GM18873 (cell line): ENCODE data around the gene CALCR.
"Not testable (repeated sequence)": the region's sequence is repeated elsewhere in the genome, so short reads cannot be mapped to it uniquely, and the experiment has no call there.

Experiments used
- ATAC-seq: cut with Tn5 transposase; IDR thresholded peaks from one replicate; pipeline ENCODE4 v1.9.1; 2021; ENCODE audit warnings: mild to moderate bottlenecking, moderate library complexity, moderate number of reproducible peaks; ENCODE audit not compliant: unreplicated experiment, low FRiP score

The CALCR gene

GRCh38 chr7:93574646-93575554 is at the start of gene CALCR:
TSS of gene CALCR (minus strand) at chr7:93574724. CDS start at chr7:93486981, 87,743 bp downstream.
- no peak for ATAC-seq

- ATAC-seq: no peak
These were observed 49.3 kb upstream of the CALCR start for GRCh38 chr7:93623816-93624215.

DNA sequence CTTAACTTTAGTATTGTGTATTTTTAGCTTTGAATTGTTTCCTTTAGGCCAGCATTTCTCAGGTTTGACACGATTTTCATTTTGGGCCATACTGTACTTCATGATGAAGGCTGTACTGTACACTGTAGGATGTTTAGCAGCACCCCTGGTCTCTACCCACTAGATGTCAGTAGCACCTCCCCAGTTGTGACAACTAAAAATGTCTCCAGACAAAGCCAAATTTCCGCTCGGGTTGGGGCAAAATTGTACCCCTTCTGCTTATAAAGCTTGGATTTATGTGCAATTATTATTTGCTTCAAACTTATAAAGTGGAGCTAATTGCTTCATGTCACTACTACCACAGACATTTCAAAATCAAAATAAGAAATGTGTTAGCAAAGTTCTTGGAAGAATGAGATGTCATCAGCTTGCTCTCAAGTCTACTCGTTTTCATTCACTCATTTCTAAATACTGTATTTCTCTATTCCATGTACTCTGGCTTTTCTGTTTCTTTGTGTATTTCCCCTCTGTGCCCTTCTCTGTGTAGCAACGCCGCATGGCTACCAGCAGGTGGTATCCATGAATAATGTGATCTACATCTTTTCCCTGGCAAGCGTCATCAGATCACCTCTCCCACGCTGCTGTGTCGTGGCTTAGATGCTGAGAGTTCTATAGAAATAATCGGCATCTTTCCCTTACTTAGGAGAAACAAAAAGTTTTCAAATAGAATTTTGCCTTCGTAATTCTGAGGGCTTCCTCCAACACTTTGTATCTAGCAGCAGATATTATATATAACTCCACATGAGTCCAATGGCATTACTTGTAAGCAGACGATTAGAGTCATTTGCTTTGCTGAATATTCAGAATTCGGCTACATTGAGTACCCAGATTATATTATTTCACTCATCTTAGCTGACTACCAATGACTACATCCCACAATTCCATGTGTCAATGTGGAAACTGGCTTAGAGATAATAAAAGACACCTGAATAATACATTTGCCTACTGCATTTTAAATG is 47.8 kb upstream of the CALCR start:
- ATAC-seq: no peak

GRCh38 chr7:93620864-93621263 is 46.3 kb upstream of the CALCR start:
- no peak for ATAC-seq

DNA sequence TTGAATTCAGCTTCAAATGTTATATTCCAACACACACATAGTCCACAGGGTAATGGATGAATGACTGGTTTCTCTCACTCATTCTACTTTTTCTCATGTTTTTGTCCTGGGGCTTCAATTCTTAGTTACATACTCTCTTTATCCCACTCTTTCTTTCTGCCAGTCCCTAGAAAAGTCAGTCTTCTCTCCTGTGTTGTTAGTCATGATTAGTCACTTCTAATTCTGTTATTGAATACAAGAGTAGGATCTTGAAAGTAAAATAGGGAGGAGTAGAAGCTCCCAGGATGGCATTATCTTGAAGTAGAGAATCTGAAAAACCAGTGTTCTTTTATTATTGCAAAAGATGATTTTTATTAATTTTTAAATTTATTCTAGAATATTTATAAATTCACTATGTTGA is 45.5 kb upstream of the CALCR start:
- ATAC-seq: no peak

GRCh38 chr7:93601363-93601762 is 26.8 kb upstream of the CALCR start:
- ATAC-seq: no peak

DNA sequence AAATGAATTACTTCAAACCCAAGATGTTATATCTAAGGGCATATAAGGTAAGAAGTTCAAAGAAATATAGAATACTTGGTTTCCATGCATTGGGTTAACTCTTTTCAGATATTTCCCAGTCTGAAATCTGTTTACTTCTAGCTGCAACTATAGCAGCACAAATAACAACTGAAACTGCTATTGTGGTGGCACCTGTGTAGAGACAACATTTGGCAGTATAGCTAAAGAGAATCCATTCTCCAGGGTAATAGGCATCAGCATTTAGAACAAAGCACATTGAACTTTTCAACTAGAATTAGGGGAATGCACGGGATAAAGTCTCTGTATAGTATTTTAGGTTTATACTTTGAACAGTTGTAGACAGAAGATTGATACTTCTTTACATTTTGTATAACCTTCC is 19.7 kb upstream of the CALCR start:
- no peak for ATAC-seq

- no peak for ATAC-seq
These were observed 18.2 kb upstream of the CALCR start for GRCh38 chr7:93592588-93593266.

DNA sequence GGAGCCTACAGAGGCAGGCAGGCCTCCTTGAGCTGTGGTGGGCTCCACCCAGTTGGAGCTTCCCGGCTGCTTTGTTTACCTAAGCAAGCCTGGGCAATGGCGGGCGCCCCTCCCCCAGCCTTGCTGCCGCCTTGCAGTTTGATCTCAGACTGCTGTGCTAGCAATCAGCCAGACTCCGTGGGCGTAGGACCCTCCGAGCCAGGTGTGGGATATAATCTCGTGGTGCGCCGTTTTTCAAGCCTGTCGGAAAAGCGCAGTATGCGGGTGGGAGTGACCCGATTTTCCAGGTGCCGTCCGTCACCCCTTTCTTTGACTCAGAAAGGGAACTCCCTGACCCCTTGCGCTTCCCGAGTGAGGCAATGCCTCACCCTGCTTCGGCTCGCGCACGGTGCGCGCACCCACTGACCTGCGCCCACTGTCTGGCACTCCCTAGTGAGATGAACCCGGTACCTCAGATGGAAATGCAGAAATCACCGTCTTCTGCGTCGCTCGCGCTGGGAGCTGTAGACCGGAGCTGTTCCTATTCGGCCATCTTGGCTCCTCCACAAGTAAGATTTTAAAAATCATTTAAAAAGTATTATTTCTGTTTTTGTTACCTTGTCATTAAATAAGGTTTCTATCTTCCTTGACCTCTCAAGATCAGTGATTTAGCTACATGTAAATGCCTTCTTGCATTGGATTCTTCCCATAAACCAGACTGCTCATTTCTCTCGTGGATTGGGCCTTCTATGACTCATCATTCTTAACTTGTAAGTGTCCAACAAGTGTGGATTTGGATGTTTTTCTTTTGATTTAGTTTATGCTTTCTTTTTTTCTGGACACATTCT is 16.9 kb upstream of the CALCR start:
- ATAC-seq: not testable (repeated sequence)

GRCh38 chr7:93586479-93586865 is 11.9 kb upstream of the CALCR start:
- not testable (repeated sequence) for ATAC-seq

- not testable (repeated sequence) for ATAC-seq
These were observed 11.4 kb upstream of the CALCR start for GRCh38 chr7:93585694-93586478.

DNA sequence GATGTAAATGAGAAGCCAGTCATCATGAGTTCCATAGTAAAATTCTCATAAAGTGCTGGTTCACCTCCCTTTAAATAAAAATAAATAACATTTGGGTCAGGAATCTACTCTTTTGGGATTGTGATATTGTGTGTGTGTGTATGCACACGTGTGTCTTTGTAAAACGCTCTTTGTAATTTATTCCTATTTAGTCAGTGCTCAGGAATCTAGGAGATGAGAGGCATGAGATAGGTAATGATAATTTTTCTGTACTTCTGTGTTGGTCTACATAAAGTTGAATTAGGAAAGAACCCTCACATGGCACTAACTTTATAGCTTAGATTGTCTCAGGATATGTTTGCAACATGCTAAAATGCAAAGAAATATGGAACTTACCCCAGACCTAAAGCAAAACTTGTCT is 4.9 kb upstream of the CALCR start:
- ATAC-seq: no peak

DNA sequence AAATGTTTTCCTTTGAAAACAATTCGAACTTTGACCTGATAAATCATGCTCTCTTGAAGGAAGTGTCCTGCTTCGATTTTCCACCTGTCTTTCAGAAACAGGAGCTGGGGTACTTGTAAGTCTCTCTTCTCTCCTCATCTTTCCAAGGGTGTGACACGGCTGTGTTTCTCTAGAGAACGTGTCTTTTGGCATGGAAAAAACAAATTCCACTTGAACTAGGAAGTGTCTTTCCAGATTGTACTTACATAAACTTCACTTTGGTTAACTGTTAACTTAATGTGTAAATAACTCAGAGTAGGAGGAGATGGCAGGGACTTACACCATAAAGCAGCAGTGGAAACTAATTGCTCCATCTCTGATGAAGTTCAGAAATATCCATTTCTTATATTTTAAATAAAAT is 4.2 kb upstream of the CALCR start:
- ATAC-seq: no peak

- ATAC-seq: no peak
These were observed 1.3 kb upstream of the CALCR start for GRCh38 chr7:93575555-93576399.

GRCh38 chr7:93574269-93574645 is 267 bp downstream of the CALCR start:
- ATAC-seq: no peak

DNA sequence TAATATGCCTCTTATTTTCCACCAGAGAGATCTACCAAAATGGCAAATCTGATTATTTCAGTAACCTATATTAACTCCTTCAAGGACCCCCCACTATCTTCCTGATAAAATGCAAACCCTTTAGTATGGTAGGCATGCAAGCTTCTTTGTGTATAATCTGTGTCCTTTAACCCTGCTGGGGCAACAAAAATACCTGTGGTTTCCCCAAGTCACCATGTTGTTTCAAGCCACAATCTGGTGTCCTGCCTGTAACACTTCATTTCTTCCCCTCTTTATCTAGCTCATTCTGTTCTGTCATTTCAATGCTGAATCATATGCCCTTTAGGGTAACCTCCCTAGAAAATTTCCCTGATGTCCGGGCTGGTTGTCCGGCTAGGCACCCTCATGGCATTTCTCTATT is 5.3 kb downstream of the CALCR start:
- ATAC-seq: no peak

DNA sequence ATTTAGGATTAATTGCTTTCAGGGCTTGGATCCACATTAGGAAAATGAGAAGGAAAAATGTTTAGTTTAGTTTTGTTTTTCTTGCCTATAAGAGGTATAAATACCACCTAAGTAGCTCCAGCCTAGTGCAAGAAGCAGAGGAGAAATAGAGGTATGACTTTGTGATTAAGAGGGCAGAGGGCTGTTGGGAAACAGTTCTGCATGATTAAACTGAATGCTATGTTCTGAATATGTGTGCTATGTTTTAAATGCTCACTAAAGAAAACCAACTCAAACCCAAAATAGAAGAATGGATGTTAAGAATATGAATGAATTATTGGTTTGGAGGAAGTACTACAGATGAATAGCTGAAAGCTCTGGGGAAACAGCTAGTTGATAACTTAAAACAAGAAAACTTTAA is 7.6 kb downstream of the CALCR start:
- ATAC-seq: no peak

GRCh38 chr7:93563584-93563983 is 10.9 kb downstream of the CALCR start:
- ATAC-seq: no peak
